A549 (cell line): ENCODE data around the gene DZIP3. TPM values are rescaled to one million over a fixed set of nuclear protein-coding genes. Genes with fewer than 3 reads are reported as not detected.

Source experiments
- ATAC-seq, 2 experiments: fragments of 200-7000 bp in 1 of 2; fragments of >200 bp in 1 of 2; cut with Nextera tagmentation in 1 of 2; cut with Tn5 transposase in 1 of 2; 3 replicates each; pipeline versions ENCODE4 v1.8.0 to v1.9.1; 2018 to 2020; ENCODE audit warnings: mild to moderate bottlenecking in 1 of 2, moderate library complexity in 1 of 2
- CTCF ChIA-PET: fragments of 300-600 bp; sonication (Branson Sonifier 250); formaldehyde crosslinking; extraction: SDS; loops from one replicate; lab custom pipeline; 2021; ENCODE audit warnings: antibody characterized with exemption, inconsistent platforms; lab: Yijun Ruan, JAX
- POLR2A ChIA-PET: fragments of 350-600 bp; formaldehyde crosslinking; extraction: SDS; loops from one replicate; lab custom pipeline; 2021; ENCODE audit warnings: antibody characterized with exemption, inconsistent platforms; lab: Yijun Ruan, JAX
- DNase-seq, 2 experiments: peaks; one replicate each; pipeline versions ENCODE4 v3.0.0 to v3.0.0-alpha.2; 2011 to 2016; ENCODE audit warnings: low read depth in 1 of 2, low spot score in 1 of 2
- FAIRE-seq: peaks from 2 replicates; lab custom pipeline; 2011; peaks lifted over from hg19 to GRCh38; lab: Jason Lieb, UNC
- H3K27ac ChIP-seq, 2 experiments: fragments of >200 bp; sonication (Bioruptor Twin); formaldehyde crosslinking; 3 replicates each; pipeline ENCODE4 v1.5.1; 2016 to 2017
- H3K4me1 ChIP-seq: fragments of >200 bp; sonication (Bioruptor Twin); formaldehyde crosslinking; 3 replicates; pipeline ENCODE4 v1.6.1; 2016
- H3K4me2 ChIP-seq: fragments of >200 bp; sonication (Bioruptor Twin); formaldehyde crosslinking; 3 replicates; pipeline ENCODE4 v1.6.1; 2016
- H3K4me3 ChIP-seq: fragments of >200 bp; sonication (Bioruptor Twin); formaldehyde crosslinking; 3 replicates; pipeline ENCODE4 v1.5.1; 2016
- H3K9me3 ChIP-seq: fragments of >200 bp; sonication (Bioruptor Twin); formaldehyde crosslinking; 3 replicates; pipeline ENCODE4 v1.6.1; 2016
- BHLHE40 ChIP-seq: IDR thresholded peaks from 2 replicates; pipeline ENCODE4 v1.6.1; 2012; ENCODE audit warnings: low read depth, low read length, inconsistent platforms
- CEBPB ChIP-seq, 2 experiments: fragments of >200 bp in 1 of 2; sonication (Bioruptor Twin) in 1 of 2; formaldehyde crosslinking in 1 of 2; IDR thresholded peaks; 2 replicates each; pipeline ENCODE4 v1.6.1; 2012 to 2016
- E2F6 ChIP-seq: IDR thresholded peaks from 2 replicates; pipeline ENCODE4 v1.6.1; 2012; ENCODE audit warnings: low read depth, borderline replicate concordance
- EHF ChIP-seq: fragments of 250-450 bp; sonication (Bioruptor Pico); IDR thresholded peaks from 2 replicates; pipeline ENCODE4 v1.5.0; 2020; ENCODE audit warnings: mild to moderate bottlenecking
- EHMT2 ChIP-seq: fragments of 200-600 bp; sonication (generic); IDR thresholded peaks from 2 replicates; pipeline ENCODE4 v1.6.1; 2016; ENCODE audit warnings: antibody characterized with exemption, low read depth, mild to moderate bottlenecking, moderate library complexity
- EP300 ChIP-seq, 2 experiments: fragments of >200 bp; sonication (Bioruptor Twin); formaldehyde crosslinking; IDR thresholded peaks; 2 replicates in 1 of 2; 3 replicates in 1 of 2; pipeline ENCODE4 v1.6.1; 2016 to 2017
- FOSB ChIP-seq: fragments of 250-450 bp; sonication (Bioruptor Pico); IDR thresholded peaks from 2 replicates; pipeline ENCODE4 v1.5.0; 2020; ENCODE audit warnings: mild to moderate bottlenecking, moderate library complexity
- FOSL2 ChIP-seq, 2 experiments: fragments of 450-650 bp in 1 of 2; fragments of >200 bp in 1 of 2; sonication (Bioruptor Twin) in 1 of 2; formaldehyde crosslinking; IDR thresholded peaks; 2 replicates each; pipeline versions ENCODE4 v1.5.0 to v1.6.1; 2016 to 2020; ENCODE audit warnings: mild to moderate bottlenecking in 1 of 2, moderate library complexity in 1 of 2
- FOXS1 ChIP-seq: fragments of 250-450 bp; sonication (Bioruptor Pico); IDR thresholded peaks from 2 replicates; pipeline ENCODE4 v1.5.0; 2020; ENCODE audit warnings: mild to moderate bottlenecking, moderate library complexity
- GATA3 ChIP-seq: IDR thresholded peaks from 2 replicates; pipeline ENCODE4 v1.6.1; 2012; ENCODE audit warnings: borderline replicate concordance
- HEYL ChIP-seq: fragments of 250-450 bp; sonication (Bioruptor Pico); IDR thresholded peaks from 2 replicates; pipeline ENCODE4 v1.8.0; 2021; ENCODE audit warnings: mild to moderate bottlenecking, moderate library complexity
- HOXB5 ChIP-seq: fragments of 250-450 bp; sonication (Bioruptor Pico); IDR thresholded peaks from 2 replicates; pipeline ENCODE4 v1.5.0; 2020; ENCODE audit warnings: mild to moderate bottlenecking, moderate library complexity
- KDM1A ChIP-seq: fragments of 200-600 bp; sonication (generic); IDR thresholded peaks from 2 replicates; pipeline ENCODE4 v1.6.1; 2016; ENCODE audit warnings: low read depth, mild to moderate bottlenecking
- MAFK ChIP-seq: fragments of 450-650 bp; IDR thresholded peaks from 2 replicates; pipeline ENCODE4 v1.6.1; 2014; ENCODE audit not compliant: partially characterized antibody
- MAZ ChIP-seq: fragments of 150-350 bp; IDR thresholded peaks from 2 replicates; pipeline ENCODE4 v1.6.1; 2014; ENCODE audit warnings: antibody characterized with exemption, low read depth, low read length, borderline replicate concordance
- POLR2AphosphoS2 ChIP-seq: conservative IDR thresholded peaks from 2 replicates; pipeline ENCODE4 v1.6.1; 2012; ENCODE audit warnings: low read length, improper control_type of control experiment, inconsistent platforms
- RAD21 ChIP-seq, 2 experiments: fragments of >200 bp in 1 of 2; sonication (Bioruptor Twin) in 1 of 2; formaldehyde crosslinking in 1 of 2; IDR thresholded peaks in 1 of 2; conservative IDR thresholded peaks in 1 of 2; 2 replicates in 1 of 2; 3 replicates in 1 of 2; pipeline ENCODE4 v1.6.1; 2012 to 2018; ENCODE audit warnings: inconsistent platforms in 1 of 2
- RARB ChIP-seq: fragments of 250-450 bp; sonication (Bioruptor Pico); IDR thresholded peaks from 2 replicates; pipeline ENCODE4 v1.8.0; 2021; ENCODE audit warnings: mild to moderate bottlenecking, moderate library complexity
- RCOR1 ChIP-seq: fragments of 150-350 bp; IDR thresholded peaks from 2 replicates; pipeline ENCODE4 v1.6.1; 2014; ENCODE audit warnings: antibody characterized with exemption, low read length, low read depth
- SMC3 ChIP-seq: fragments of >200 bp; sonication (Bioruptor Twin); formaldehyde crosslinking; IDR thresholded peaks from 3 replicates; pipeline ENCODE4 v1.6.1; 2018; ENCODE audit warnings: inconsistent platforms
- TP53 ChIP-seq: fragments of 250-450 bp; sonication (Bioruptor Pico); IDR thresholded peaks from 2 replicates; pipeline ENCODE4 v1.5.0; 2021; ENCODE audit warnings: mild to moderate bottlenecking, moderate library complexity
- ZC3H11A ChIP-seq: fragments of 450-650 bp; IDR thresholded peaks from 2 replicates; pipeline ENCODE4 v1.6.1; 2014; ENCODE audit warnings: antibody characterized with exemption, mild to moderate bottlenecking
- ZFP36 ChIP-seq: fragments of 450-650 bp; IDR thresholded peaks from 2 replicates; pipeline ENCODE4 v1.6.1; 2014; ENCODE audit warnings: borderline replicate concordance; ENCODE audit not compliant: partially characterized antibody
- WGBS: methylation state at CpG from one replicate; pipeline ENCODE4 v1.1.6; 2017; ENCODE audit errors: missing lambda C conversion rate; 5-methylcytosine and 5-hydroxymethylcytosine counted together
- polyA plus RNA-seq, 4 experiments: library from polyadenylated mRNA; depleted of rRNA in 3 of 4; stranded (reverse); fragments of >200 nt; fragmentation: RNase III in 1 of 4; extraction: RNeasy Plus Mini Kit Qiagen cat#74134 plus additional on column Dnase treatment in 1 of 4; gene quantifications; 2 replicates in 3 of 4; 3 replicates in 1 of 4; pipeline ENCODE4 v1.2.3, GENCODE V29; 2011 to 2017
- TF ChIP-seq, protein P1 (sequence below): fragments of 450-650 bp; IDR thresholded peaks from 2 replicates; pipeline ENCODE4 v1.6.1; 2014; ENCODE audit warnings: antibody characterized with exemption

Gene DZIP3
- polyA plus RNA-seq, 2 of the 4 experiments (the other 2 are of a cell fraction): 8.1 to 22.2 TPM

GRCh38 chr3:108566599-108566998 is 22.9 kb upstream of the DZIP3 start (continued):
- no peak for TF ChIP-seq E2F6
- TF ChIP-seq, all 56 proteins: peak for 0

DNA sequence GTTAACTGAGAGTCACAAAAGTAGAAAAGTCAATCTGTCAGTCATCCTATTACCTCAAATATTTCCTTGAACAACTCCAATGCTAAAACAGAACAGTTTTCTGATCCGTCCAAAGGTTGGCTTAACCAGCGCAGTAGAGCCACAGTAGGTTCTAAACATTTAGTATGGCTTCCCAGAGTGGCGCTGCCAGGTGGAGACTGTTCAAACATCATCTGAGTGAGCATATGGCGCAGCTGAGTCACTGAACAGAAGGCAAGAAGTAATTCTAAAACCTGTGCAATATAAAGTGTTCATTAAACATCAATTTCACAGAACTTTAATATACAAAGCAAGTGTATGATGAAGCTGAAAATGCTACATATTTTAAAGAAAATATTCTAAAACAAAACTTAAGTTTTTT is 20.2 kb upstream of the DZIP3 start:
- TF ChIP-seq EHF: no peak
- no peak for TF ChIP-seq ZFP36
- TF ChIP-seq CEBPB (IDR thresholded peaks at IDR 0.05): no peak
- TF ChIP-seq FOXS1 (CRISPR knock-in tag): no peak
- TF ChIP-seq BHLHE40: no peak
- TF ChIP-seq ZC3H11A: no peak
- Histone ChIP-seq H3K4me3 (no peak overlapping the region), H3K4me1 (peaks cover 8% of the 10 kb centered on the region; the same call in 1 of the 3 replicates), H3K4me2 (no peak overlapping the region), H3K9me3 (0 out of 3 replicates have a peak, but pooled peaks cover 3% of the 10 kb centered on the region), H3K27ac (no peak overlapping the region)
- 95% methylated on average over 4 of the region's 4 CpGs for WGBS
- no peak for FAIRE-seq
- ChIA-PET POLR2A (no interaction called here), CTCF (no interaction called here)
- DNase-seq: no peak
- ATAC-seq: no peak

DNA sequence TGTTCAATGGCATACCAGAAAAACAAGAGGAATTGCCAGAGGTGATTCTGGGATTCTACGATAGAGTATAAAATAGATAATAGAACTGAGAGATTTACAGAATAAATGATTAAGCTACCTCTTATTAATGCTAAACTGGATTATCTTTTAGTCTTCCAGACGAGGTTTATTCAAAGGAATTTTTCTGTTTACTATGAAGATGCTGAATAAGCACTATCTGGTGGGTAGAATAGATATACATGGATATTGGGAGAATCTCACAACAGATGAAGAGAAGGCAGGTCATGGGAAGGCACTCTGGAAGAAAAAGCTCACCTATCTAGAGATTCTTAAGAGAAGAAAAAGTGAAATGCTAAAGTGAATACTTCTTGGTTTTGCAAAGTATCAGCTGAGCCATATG is 11.5 kb upstream of the DZIP3 start:
- Histone ChIP-seq H3K9me3 (0 out of 3 replicates have a peak, but pooled peaks cover under 1% of the 10 kb centered on the region), H3K4me3 (no peak overlapping the region), H3K4me2 (no peak overlapping the region), H3K27ac (no peak overlapping the region), H3K4me1 (no peaks in the 10 kb centered on the region)
- POLR2A ChIA-PET: interaction anchor here (2.0 kb wide), 1 partner anchor 11 kb away, joined by 12 read pairs; the partner anchor contains the start of genes CIP2A and DZIP3
- DNase-seq (no peak), FAIRE-seq (no peak), ATAC-seq (no peak)
- WGBS: 89% methylated on average over 2 of the region's 2 CpGs
- CTCF ChIA-PET: interaction anchor here (1.5 kb wide), 1 partner anchor 26 kb away, joined by 4 read pairs; no protein-coding TSS in a partner anchor
- TF ChIP-seq BHLHE40 (no peak), MAFK (peak; percentile 84)

DNA sequence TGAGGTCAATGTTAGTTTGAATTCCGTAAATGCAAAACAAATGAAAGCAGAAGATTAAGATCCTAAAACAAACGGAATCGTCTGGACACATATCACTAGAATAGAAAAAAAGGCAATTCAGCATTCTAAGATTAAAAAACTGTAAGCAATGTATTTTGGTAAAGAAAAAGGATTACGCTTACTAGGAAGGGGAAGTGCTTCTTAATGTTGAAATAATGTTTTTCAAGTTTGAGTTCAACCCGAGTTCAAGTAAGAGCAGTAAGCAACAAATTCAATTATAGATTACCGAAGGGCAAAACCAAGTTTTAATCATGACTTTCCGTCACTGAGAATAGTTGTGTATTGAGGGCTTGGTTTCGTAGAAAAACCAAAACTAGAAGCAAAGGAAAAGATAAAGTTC is 921 bp upstream of the DZIP3 start:
- 2% methylated on average over 8 of the region's 8 CpGs for WGBS
- POLR2A ChIA-PET: interaction anchor here (0.7 to 1.6 kb wide), 8 partner anchors 10 to 49 kb away, joined by 3 to 12 read pairs (median 4); no protein-coding TSS in a partner anchor
- CTCF ChIA-PET: no interaction called here
- Histone ChIP-seq H3K4me2 (peak overlapping the region; percentile 87), H3K4me3 (peak overlapping the region; percentile 69), H3K27ac (peak overlapping the region; percentile 96 to 97), H3K4me1 (peaks cover 16% of the 10 kb centered on the region), H3K9me3 (no peaks in the 10 kb centered on the region)
- TF ChIP-seq RCOR1: no peak
- no peak for TF ChIP-seq FOSB (CRISPR knock-in tag)
- no peak for TF ChIP-seq GATA3
- no peak for TF ChIP-seq TP53
- no peak for TF ChIP-seq EP300 (IDR thresholded peaks at IDR 0.05)
- TF ChIP-seq RARB: no peak
- no peak for TF ChIP-seq RAD21 (conservative IDR thresholded peaks at IDR 0.05 in 1 of 2, IDR thresholded peaks at IDR 0.05 in 1 of 2)
- TF ChIP-seq, protein P1, sequence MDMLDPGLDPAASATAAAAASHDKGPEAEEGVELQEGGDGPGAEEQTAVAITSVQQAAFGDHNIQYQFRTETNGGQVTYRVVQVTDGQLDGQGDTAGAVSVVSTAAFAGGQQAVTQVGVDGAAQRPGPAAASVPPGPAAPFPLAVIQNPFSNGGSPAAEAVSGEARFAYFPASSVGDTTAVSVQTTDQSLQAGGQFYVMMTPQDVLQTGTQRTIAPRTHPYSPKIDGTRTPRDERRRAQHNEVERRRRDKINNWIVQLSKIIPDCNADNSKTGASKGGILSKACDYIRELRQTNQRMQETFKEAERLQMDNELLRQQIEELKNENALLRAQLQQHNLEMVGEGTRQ: no peak
- no peak for TF ChIP-seq SMC3
- no peak for TF ChIP-seq POLR2AphosphoS2
- TF ChIP-seq BHLHE40: no peak
- TF ChIP-seq MAZ: no peak
- no peak for TF ChIP-seq EHMT2
- TF ChIP-seq HOXB5 (CRISPR knock-in tag): no peak
- TF ChIP-seq FOSL2 (IDR thresholded peaks at IDR 0.05): no peak
- TF ChIP-seq FOSL2 (CRISPR knock-in tag; IDR thresholded peaks at IDR 0.05): no peak
- TF ChIP-seq HEYL: no peak
- no peak for TF ChIP-seq KDM1A
- FAIRE-seq (no peak), DNase-seq (no peak), ATAC-seq (no peak)
